ENCODE results near the gene CMPK1.

CMPK1 gene

GRCh38 chr1:47417170-47418044 lies 83.8 kb downstream of the CMPK1 start:
- TF ChIP-seq, protein P1, sequence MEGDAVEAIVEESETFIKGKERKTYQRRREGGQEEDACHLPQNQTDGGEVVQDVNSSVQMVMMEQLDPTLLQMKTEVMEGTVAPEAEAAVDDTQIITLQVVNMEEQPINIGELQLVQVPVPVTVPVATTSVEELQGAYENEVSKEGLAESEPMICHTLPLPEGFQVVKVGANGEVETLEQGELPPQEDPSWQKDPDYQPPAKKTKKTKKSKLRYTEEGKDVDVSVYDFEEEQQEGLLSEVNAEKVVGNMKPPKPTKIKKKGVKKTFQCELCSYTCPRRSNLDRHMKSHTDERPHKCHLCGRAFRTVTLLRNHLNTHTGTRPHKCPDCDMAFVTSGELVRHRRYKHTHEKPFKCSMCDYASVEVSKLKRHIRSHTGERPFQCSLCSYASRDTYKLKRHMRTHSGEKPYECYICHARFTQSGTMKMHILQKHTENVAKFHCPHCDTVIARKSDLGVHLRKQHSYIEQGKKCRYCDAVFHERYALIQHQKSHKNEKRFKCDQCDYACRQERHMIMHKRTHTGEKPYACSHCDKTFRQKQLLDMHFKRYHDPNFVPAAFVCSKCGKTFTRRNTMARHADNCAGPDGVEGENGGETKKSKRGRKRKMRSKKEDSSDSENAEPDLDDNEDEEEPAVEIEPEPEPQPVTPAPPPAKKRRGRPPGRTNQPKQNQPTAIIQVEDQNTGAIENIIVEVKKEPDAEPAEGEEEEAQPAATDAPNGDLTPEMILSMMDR (IDR thresholded peaks at IDR 0.05; ENCODE audit: insufficient read depth, low read depth, low read length, missing control alignments): no peak
- H3K4me3 ChIP-seq (ENCODE audit: low read length): no peak overlapping the region
- no peak for DNase-seq (ENCODE audit: low read depth)

DNA sequence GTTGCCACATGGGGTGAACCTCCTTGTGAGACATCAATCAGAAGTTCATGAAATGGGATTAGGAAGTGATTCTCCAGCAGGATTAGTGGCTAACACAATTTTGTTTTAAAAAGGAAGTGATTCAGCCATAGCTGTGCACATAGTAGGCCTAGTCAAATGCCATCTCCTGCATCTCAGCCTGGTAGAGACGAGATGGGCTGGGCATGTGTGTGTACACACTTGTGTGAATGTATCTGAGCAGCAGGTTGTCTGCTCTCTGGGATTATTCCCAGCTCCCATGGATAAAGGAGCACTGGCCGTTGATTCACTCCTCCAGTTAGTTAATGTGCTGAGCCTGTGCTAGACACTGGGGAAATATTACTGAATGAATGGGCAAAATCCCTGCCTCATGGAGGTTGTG lies 84.5 kb downstream of the CMPK1 start:
- no peak overlapping the region for H3K4me3 ChIP-seq (ENCODE audit: low read length)
- TF ChIP-seq, protein P1 (IDR thresholded peaks at IDR 0.05; ENCODE audit: insufficient read depth, low read depth, low read length, missing control alignments): no peak
- no peak for DNase-seq (ENCODE audit: low read depth)

GRCh38 chr1:47418681-47419325 lies 85.2 kb downstream of the CMPK1 start:
- H3K4me3 ChIP-seq (ENCODE audit: low read length): no peak overlapping the region
- TF ChIP-seq, protein P1 (IDR thresholded peaks at IDR 0.05; ENCODE audit: insufficient read depth, low read depth, low read length, missing control alignments): no peak
- no peak for DNase-seq (ENCODE audit: low read depth)

DNA sequence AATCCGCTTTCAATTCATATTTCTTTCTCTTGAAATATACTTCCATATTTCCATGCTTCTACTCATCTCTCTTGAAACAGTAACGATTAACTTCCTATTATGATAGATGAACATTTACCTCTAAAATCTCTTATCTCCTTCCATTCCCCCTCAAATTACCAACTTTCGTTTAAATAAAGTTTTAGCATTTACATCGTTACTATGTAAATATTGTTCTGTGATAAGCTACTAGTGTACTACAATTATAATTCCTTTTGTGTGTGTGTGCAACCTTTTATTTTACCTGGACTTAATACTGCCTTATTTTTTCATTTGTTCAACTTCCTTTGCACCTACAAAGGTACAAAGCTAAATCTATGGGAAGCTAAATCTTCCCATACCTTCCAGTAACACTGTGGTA lies 87.0 kb downstream of the CMPK1 start:
- no peak overlapping the region for H3K4me3 ChIP-seq (ENCODE audit: low read length)
- TF ChIP-seq, protein P1 (IDR thresholded peaks at IDR 0.05; ENCODE audit: insufficient read depth, low read depth, low read length, missing control alignments): no peak
- no peak for DNase-seq (ENCODE audit: low read depth)

GRCh38 chr1:47423872-47424271 lies 90.3 kb downstream of the CMPK1 start:
- no peak overlapping the region for H3K4me3 ChIP-seq (ENCODE audit: low read length)
- TF ChIP-seq, protein P1 (IDR thresholded peaks at IDR 0.05; ENCODE audit: insufficient read depth, low read depth, low read length, missing control alignments): no peak
- DNase-seq (ENCODE audit: low read depth): no peak

DNA sequence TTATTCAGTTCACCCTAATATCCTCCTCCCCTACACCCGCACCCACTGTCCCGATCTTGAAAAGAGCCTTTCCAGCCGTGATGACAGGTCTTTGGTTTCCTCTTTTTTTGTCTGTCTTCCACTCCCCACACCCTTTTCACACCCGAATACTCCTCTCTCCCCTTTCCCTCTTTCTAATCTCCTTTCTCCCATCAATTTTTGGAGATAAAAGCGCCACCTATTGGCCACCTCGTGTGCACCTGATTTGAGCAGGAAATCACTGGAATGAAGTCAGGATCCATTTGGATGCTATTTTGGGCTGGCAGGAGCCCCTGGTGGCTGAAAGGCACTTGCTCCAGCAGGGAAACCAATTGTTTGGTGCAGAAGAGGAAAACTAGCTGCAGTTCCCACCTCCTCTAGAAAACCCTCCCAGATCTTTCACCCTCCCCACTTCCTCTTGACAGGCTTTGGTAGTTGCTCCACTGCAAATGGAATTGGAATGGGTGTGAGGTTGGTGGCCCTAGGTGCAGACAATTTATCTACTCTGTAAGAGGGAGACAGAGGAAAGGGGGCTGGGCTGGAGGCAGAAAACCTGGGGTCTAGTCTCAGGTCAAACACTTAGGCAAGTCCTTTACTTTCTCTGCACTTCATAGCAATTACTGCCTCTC lies 90.9 kb downstream of the CMPK1 start:
- TF ChIP-seq, protein P1 (IDR thresholded peaks at IDR 0.05; ENCODE audit: insufficient read depth, low read depth, low read length, missing control alignments): peak; percentile 85
- peak; percentile 64 for DNase-seq (ENCODE audit: low read depth)
- no peak overlapping the region for H3K4me3 ChIP-seq (ENCODE audit: low read length)
